Bronchial epithelial cell (primary cell): Measurements from ENCODE around the gene HTR1A. TPM values are rescaled to one million over a fixed set of nuclear protein-coding genes. Genes with fewer than 3 reads are reported as not detected.

Experiments
- DNase-seq: peaks from one replicate; pipeline ENCODE4 v3.0.0-alpha.2; 2010; ENCODE audit warnings: low read depth
- FAIRE-seq: peaks from 2 replicates; lab custom pipeline; 2011; peaks lifted over from hg19 to GRCh38; lab: Jason Lieb, UNC
- H3K27me3 ChIP-seq: 2 replicates; pipeline ENCODE4 v1.5.1; 2011; ENCODE audit warnings: low read length; ENCODE audit not compliant: control insufficient read depth, insufficient read depth
- H3K36me3 ChIP-seq: 2 replicates; pipeline ENCODE4 v1.5.1; 2011; ENCODE audit warnings: low read length; ENCODE audit not compliant: control insufficient read depth, insufficient read depth
- H3K4me3 ChIP-seq: 2 replicates; pipeline ENCODE4 v1.5.1; 2011; ENCODE audit warnings: mild to moderate bottlenecking, low read depth, low read length, control low read depth
- total RNA-seq: library from RNA; depleted of rRNA; stranded (reverse); fragments of >200 nt; gene quantifications from 2 replicates; pipeline ENCODE4 v1.2.1, GENCODE V29; 2014
- TF ChIP-seq, protein P1 (sequence below): IDR thresholded peaks from 2 replicates; pipeline ENCODE4 v1.5.1; 2011; ENCODE audit warnings: mild to moderate bottlenecking, moderate library complexity, low read length, control low read depth, inconsistent platforms; ENCODE audit not compliant: insufficient read depth, severe bottlenecking

The HTR1A gene
- total RNA-seq, 1 donor from 2014 or later = not detected

- Histone ChIP-seq H3K36me3 (no peaks in the 10 kb centered on the region), H3K4me3 (no peak overlapping the region), H3K27me3 (peaks cover 25% of the 10 kb centered on the region)
- FAIRE-seq = no peak
- DNase-seq = no peak
- TF ChIP-seq, protein P1, sequence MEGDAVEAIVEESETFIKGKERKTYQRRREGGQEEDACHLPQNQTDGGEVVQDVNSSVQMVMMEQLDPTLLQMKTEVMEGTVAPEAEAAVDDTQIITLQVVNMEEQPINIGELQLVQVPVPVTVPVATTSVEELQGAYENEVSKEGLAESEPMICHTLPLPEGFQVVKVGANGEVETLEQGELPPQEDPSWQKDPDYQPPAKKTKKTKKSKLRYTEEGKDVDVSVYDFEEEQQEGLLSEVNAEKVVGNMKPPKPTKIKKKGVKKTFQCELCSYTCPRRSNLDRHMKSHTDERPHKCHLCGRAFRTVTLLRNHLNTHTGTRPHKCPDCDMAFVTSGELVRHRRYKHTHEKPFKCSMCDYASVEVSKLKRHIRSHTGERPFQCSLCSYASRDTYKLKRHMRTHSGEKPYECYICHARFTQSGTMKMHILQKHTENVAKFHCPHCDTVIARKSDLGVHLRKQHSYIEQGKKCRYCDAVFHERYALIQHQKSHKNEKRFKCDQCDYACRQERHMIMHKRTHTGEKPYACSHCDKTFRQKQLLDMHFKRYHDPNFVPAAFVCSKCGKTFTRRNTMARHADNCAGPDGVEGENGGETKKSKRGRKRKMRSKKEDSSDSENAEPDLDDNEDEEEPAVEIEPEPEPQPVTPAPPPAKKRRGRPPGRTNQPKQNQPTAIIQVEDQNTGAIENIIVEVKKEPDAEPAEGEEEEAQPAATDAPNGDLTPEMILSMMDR = no peak
These were observed 3.6 kb downstream of the HTR1A start for GRCh38 chr5:63958654-63959053.

DNA sequence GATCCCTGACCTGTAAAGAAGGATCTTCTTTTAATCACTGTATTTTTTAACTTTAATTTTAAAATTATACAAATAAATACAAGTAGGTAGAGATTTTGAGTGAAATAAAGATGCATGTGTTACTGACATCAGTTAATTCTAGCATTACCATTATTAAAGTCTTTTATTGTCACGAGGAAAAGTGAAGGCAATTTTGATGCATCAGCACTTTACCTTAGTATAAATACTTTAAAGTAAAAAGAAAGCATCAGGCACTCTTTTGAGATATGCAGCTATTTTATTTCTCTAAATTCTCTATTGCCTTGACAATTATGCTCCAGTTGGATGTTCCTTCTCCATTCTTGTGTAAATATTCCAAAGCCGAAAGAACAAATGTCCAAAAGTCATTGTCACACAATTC, 4.6 kb downstream of the HTR1A start:
- no peak overlapping the region for H3K4me3 ChIP-seq
- DNase-seq = no peak
- no peak for FAIRE-seq
- H3K36me3 ChIP-seq = no peaks in the 10 kb centered on the region
- H3K27me3 ChIP-seq = peaks cover 25% of the 10 kb centered on the region
- TF ChIP-seq, protein P1 = no peak

GRCh38 chr5:63953217-63953616, 9.0 kb downstream of the HTR1A start:
- Histone ChIP-seq H3K27me3 (no peaks in the 10 kb centered on the region), H3K4me3 (no peak overlapping the region), H3K36me3 (no peaks in the 10 kb centered on the region)
- no peak for FAIRE-seq
- no peak for DNase-seq
- TF ChIP-seq, protein P1 = no peak

- no peak for DNase-seq
- TF ChIP-seq, protein P1 = no peak
- Histone ChIP-seq H3K36me3 (no peaks in the 10 kb centered on the region), H3K27me3 (no peaks in the 10 kb centered on the region), H3K4me3 (no peak overlapping the region)
- no peak for FAIRE-seq
These were observed 27.1 kb downstream of the HTR1A start for GRCh38 chr5:63935103-63935502.

GRCh38 chr5:63931836-63932235, 30.4 kb downstream of the HTR1A start:
- DNase-seq = no peak
- H3K4me3 ChIP-seq = no peak overlapping the region
- no peaks in the 10 kb centered on the region for H3K27me3 ChIP-seq
- FAIRE-seq = no peak
- TF ChIP-seq, protein P1 = no peak
- no peaks in the 10 kb centered on the region for H3K36me3 ChIP-seq

- DNase-seq (no peak), FAIRE-seq (no peak)
- TF ChIP-seq, protein P1 = no peak
- no peaks in the 10 kb centered on the region for H3K27me3 ChIP-seq
- H3K4me3 ChIP-seq = no peak overlapping the region
- H3K36me3 ChIP-seq = no peaks in the 10 kb centered on the region
These were observed 33.8 kb downstream of the HTR1A start for GRCh38 chr5:63928451-63928850.
